Neural crest cell (in vitro differentiated cells): Measurements from ENCODE around the gene NBDY. TPM values are rescaled to one million over a fixed set of nuclear protein-coding genes. Genes with fewer than 3 reads are reported as not detected.
A peak's percentile ranks its signal among the peaks of the same experiment; 100 is the strongest.
"Not testable (repeated sequence)": the region's sequence is repeated elsewhere in the genome, so short reads cannot be mapped to it uniquely, and the experiment has no call there.

Experiments used
- DNase-seq: peaks from one replicate; pipeline ENCODE4 v3.0.0; 2021; ENCODE audit warnings: low read depth, mixed read lengths, low spot score
- H3K27ac Mint-ChIP-seq: one replicate; pipeline ENCODE4 v1.8.0; 2021; ENCODE audit warnings: mild to moderate bottlenecking, mixed read lengths; ENCODE audit not compliant: unreplicated experiment
- H3K27me3 Mint-ChIP-seq: 2 replicates; pipeline ENCODE4 v1.8.0; 2021; ENCODE audit warnings: low read depth, mild to moderate bottlenecking, mixed read lengths
- H3K36me3 Mint-ChIP-seq: 2 replicates; pipeline ENCODE4 v1.8.0; 2021; ENCODE audit warnings: low read depth, mild to moderate bottlenecking, mixed read lengths
- H3K4me1 Mint-ChIP-seq: 2 replicates; pipeline ENCODE4 v1.8.0; 2021; ENCODE audit warnings: mixed read lengths
- H3K4me3 Mint-ChIP-seq: one replicate; pipeline ENCODE4 v1.8.0; 2021; ENCODE audit warnings: mild to moderate bottlenecking, mixed read lengths
- H3K9me3 Mint-ChIP-seq: 2 replicates; pipeline ENCODE4 v1.8.0; 2021; ENCODE audit warnings: mixed read lengths
- CTCF ChIP-seq: fragments of 200-600 bp; sonication (generic); conservative IDR thresholded peaks from 2 replicates; pipeline ENCODE4 v1.5.0; 2021; ENCODE audit warnings: antibody characterized with exemption, mild to moderate bottlenecking
- long read RNA-seq: library from polyadenylated mRNA; unstranded; transcript quantifications from one replicate; pipeline ENCODE4 v2.0.0, GENCODE V29; 2020
- total RNA-seq: library from RNA; stranded (reverse); gene quantifications from 2 replicates; pipeline ENCODE4 v1.2.1, GENCODE V29; 2021

The NBDY gene
- total RNA-seq = 56.8 and 61.4 TPM in 2 replicates
- long read RNA-seq, transcript NBDY-201 (3 exons, 1,529 nt) = major isoform, 47 of 50 reads
- long read RNA-seq, partial matches to known transcripts = 1 of 50 reads
- long read RNA-seq, other reads (novel, unspliced or antisense) = 2 of 50 reads

GRCh38 chrX:56729152-56729850, at the start of gene NBDY:
Gene NBDY, plus strand, starts transcription at chrX:56729243. Its CDS starts 111 bp downstream, at chrX:56729354.
- H3K27ac Mint-ChIP-seq = peak within 1 kb of the TSS; percentile 99
- peak; percentile 21 for DNase-seq
- no peaks in the 10 kb centered on the region for H3K27me3 Mint-ChIP-seq
- peaks cover 16% of the 10 kb centered on the region for H3K4me1 Mint-ChIP-seq
- H3K9me3 Mint-ChIP-seq = no peaks in the 10 kb centered on the region
- no peaks in the 10 kb centered on the region for H3K36me3 Mint-ChIP-seq
- no peak for TF ChIP-seq CTCF
- H3K4me3 Mint-ChIP-seq = peak within 1 kb of the TSS; percentile 94

GRCh38 chrX:56704530-56704929, 24.5 kb upstream of the NBDY start:
- DNase-seq, H3K4me3 Mint-ChIP-seq, H3K36me3 Mint-ChIP-seq, H3K27ac Mint-ChIP-seq, H3K4me1 Mint-ChIP-seq, H3K27me3 Mint-ChIP-seq: not testable (repeated sequence)
- H3K9me3 Mint-ChIP-seq = peaks cover 16% of the 10 kb centered on the region

GRCh38 chrX:56726605-56727004, 2.4 kb upstream of the NBDY start:
- no peak for DNase-seq
- Mint-ChIP-seq H3K9me3 (peaks cover 8% of the 10 kb centered on the region), H3K4me3 (peak overlapping the region; percentile 61), H3K36me3 (no peaks in the 10 kb centered on the region), H3K4me1 (peaks cover 11% of the 10 kb centered on the region), H3K27ac (no peak overlapping the region), H3K27me3 (no peaks in the 10 kb centered on the region)
- peak; percentile 71 for TF ChIP-seq CTCF

- no peak for DNase-seq
- Mint-ChIP-seq H3K4me1 (peaks cover 16% of the 10 kb centered on the region), H3K4me3 (no peak overlapping the region), H3K9me3 (peaks cover 5% of the 10 kb centered on the region), H3K27me3 (no peaks in the 10 kb centered on the region), H3K36me3 (no peaks in the 10 kb centered on the region), H3K27ac (no peak overlapping the region)
- no peak for TF ChIP-seq CTCF
These were observed 1.5 kb upstream of the NBDY start for GRCh38 chrX:56727531-56727930.

GRCh38 chrX:56728321-56728720, 722 bp upstream of the NBDY start:
- Mint-ChIP-seq H3K9me3 (peaks cover 5% of the 10 kb centered on the region), H3K36me3 (no peaks in the 10 kb centered on the region), H3K27ac (no peak overlapping the region), H3K4me3 (peak overlapping the region; percentile 94), H3K27me3 (no peaks in the 10 kb centered on the region), H3K4me1 (peaks cover 16% of the 10 kb centered on the region)
- DNase-seq = no peak
- no peak for TF ChIP-seq CTCF

- DNase-seq = peak; percentile 1
These were observed 291 bp upstream of the NBDY start for GRCh38 chrX:56728752-56729151.

More at GRCh38 chrX:56728752-56729151, 291 bp upstream of the NBDY start:
- Mint-ChIP-seq H3K4me1 (peaks cover 16% of the 10 kb centered on the region), H3K4me3 (peak overlapping the region; percentile 94), H3K9me3 (peaks cover 4% of the 10 kb centered on the region), H3K27ac (no peak overlapping the region), H3K27me3 (no peaks in the 10 kb centered on the region), H3K36me3 (no peaks in the 10 kb centered on the region)
- no peak for TF ChIP-seq CTCF
